ENCODE results near the gene ZNF471. TPM values are rescaled to one million over a fixed set of nuclear protein-coding genes. Genes with fewer than 3 reads are reported as not detected.

Gene ZNF471
- total and polyA plus RNA-seq, 3 donors from 2014 or later, result 7.0 to 22.8 (median 13.1) TPM

GRCh38 chr19:56543776-56544175 lies 36.1 kb downstream of the ZNF471 start:
- H3K27me3 ChIP-seq, result no peaks in the 10 kb centered on the region
- no peaks in the 10 kb centered on the region for H3K9me3 ChIP-seq
- intact Hi-C loops (cut with DNase I; ENCODE audit: low total_unique reads), result no loop called here
- no peak overlapping the region for H3K4me3 ChIP-seq
- DNase-seq, result no peak
- TF ChIP-seq POLR2A (IDR thresholded peaks at IDR 0.05), result no peak
- TF ChIP-seq, protein P1, sequence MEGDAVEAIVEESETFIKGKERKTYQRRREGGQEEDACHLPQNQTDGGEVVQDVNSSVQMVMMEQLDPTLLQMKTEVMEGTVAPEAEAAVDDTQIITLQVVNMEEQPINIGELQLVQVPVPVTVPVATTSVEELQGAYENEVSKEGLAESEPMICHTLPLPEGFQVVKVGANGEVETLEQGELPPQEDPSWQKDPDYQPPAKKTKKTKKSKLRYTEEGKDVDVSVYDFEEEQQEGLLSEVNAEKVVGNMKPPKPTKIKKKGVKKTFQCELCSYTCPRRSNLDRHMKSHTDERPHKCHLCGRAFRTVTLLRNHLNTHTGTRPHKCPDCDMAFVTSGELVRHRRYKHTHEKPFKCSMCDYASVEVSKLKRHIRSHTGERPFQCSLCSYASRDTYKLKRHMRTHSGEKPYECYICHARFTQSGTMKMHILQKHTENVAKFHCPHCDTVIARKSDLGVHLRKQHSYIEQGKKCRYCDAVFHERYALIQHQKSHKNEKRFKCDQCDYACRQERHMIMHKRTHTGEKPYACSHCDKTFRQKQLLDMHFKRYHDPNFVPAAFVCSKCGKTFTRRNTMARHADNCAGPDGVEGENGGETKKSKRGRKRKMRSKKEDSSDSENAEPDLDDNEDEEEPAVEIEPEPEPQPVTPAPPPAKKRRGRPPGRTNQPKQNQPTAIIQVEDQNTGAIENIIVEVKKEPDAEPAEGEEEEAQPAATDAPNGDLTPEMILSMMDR (IDR thresholded peaks at IDR 0.05), result no peak
- no peaks in the 10 kb centered on the region for H3K4me1 ChIP-seq
- no peaks in the 10 kb centered on the region for H3K36me3 ChIP-seq (ENCODE audit: low read depth, missing control alignments)
- H3K27ac ChIP-seq, result no peak overlapping the region
- WGBS, 2 donors, result 81 to 90% methylated on average over 2 of the region's 2 CpGs

DNA sequence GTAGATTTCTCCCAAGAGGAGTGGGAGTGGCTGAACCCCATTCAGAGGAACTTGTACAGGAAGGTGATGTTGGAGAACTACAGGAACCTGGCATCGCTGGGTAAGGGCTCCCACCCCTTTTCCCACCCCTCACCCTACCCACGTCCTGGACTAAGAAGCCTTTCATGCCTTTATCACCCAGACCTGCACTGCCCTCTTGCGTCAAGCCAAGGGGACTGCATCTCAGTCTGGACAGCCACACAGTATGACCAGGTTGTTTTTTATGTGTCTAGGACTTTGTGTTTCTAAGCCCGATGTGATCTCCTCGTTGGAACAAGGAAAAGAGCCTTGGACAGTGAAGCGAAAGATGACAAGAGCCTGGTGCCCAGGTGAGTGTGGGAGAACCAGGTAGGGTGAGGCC lies 39.9 kb downstream of the ZNF471 start:
- H3K4me1 ChIP-seq, result no peaks in the 10 kb centered on the region
- DNase-seq, result no peak
- intact Hi-C loops (cut with DNase I; ENCODE audit: low total_unique reads), result no loop called here
- no peak overlapping the region for H3K27ac ChIP-seq
- H3K4me3 ChIP-seq, result no peak overlapping the region
- 71 to 80% methylated on average over 6 of the region's 6 CpGs for WGBS, 2 donors
- TF ChIP-seq, protein P1 (IDR thresholded peaks at IDR 0.05), result no peak
- no peak for TF ChIP-seq POLR2A (IDR thresholded peaks at IDR 0.05)
- no peaks in the 10 kb centered on the region for H3K9me3 ChIP-seq
- no peaks in the 10 kb centered on the region for H3K36me3 ChIP-seq (ENCODE audit: low read depth, missing control alignments)
- H3K27me3 ChIP-seq, result no peaks in the 10 kb centered on the region

GRCh38 chr19:56554272-56554869 lies 46.7 kb downstream of the ZNF471 start:
- intact Hi-C loops (cut with DNase I; ENCODE audit: low total_unique reads), result no loop called here
- Histone ChIP-seq H3K9me3 (no peaks in the 10 kb centered on the region), H3K36me3 (ENCODE audit: low read depth, missing control alignments) (no peaks in the 10 kb centered on the region), H3K27ac (no peak overlapping the region), H3K4me1 (no peaks in the 10 kb centered on the region), H3K27me3 (no peaks in the 10 kb centered on the region), H3K4me3 (no peak overlapping the region)
- DNase-seq, result no peak
- TF ChIP-seq POLR2A (IDR thresholded peaks at IDR 0.05), result no peak
- TF ChIP-seq, protein P1 (IDR thresholded peaks at IDR 0.05), result no peak
- 83 to 92% methylated on average over 6 of the region's 6 CpGs for WGBS, 2 donors

DNA sequence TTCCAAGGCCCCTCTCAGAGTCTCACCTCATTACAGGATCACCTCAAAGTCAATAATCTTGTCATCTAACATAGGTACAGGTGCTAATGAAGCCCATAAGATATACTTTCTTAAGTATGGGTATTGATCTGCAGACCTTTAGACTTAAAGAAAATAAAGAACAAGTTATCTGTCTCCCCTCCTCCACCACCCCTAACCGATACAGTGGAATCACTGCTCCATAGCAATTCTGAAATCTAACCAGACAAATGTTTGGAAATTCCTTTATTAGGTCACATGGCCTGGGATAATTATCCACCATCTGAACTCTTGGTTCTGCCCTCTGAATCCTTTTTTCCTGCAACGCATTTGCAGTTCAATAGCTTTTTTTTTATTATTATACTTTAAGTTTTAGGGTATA lies 55.1 kb downstream of the ZNF471 start:
- H3K9me3 ChIP-seq, result no peaks in the 10 kb centered on the region
- intact Hi-C loops (cut with DNase I; ENCODE audit: low total_unique reads), result no loop called here
- WGBS, 2 donors, result 95 to 97% methylated on average over 2 of the region's 2 CpGs

More for the DNA sequence above, 55.1 kb downstream of the ZNF471 start:
- Histone ChIP-seq H3K36me3 (ENCODE audit: low read depth, missing control alignments) (no peaks in the 10 kb centered on the region), H3K4me3 (no peak overlapping the region), H3K27ac (no peak overlapping the region), H3K4me1 (peaks cover under 1% of the 10 kb centered on the region), H3K27me3 (no peaks in the 10 kb centered on the region)
- TF ChIP-seq, protein P1 (IDR thresholded peaks at IDR 0.05), result no peak
- TF ChIP-seq POLR2A (IDR thresholded peaks at IDR 0.05), result no peak
- DNase-seq, result no peak
